Activated T-cell treated with anti-CD3 and anti-CD28 coated beads for 1 hour (primary cell): ENCODE measurements around the gene SLC7A4.

Experiments used
- DNase-seq: peaks from one replicate; pipeline ENCODE4 v3.0.0-alpha.2; 2020; ENCODE audit warnings: low read depth

The SLC7A4 gene

DNA sequence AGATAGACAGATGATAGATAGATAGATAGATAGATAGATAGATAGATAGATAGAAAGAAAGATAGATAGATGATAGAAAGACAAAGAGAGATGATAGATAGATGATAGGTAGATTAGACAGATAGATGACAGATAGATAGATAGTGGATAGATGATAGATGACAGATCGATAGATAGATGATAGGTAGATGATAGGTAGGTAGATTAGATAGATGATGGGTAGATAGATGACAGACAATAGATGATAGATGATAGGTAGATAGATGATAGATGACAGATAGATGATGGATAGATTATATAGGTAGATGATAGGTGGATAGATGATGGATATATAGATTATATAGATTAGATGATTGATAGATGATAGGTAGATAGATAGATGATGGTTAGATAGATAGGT lies 46.0 kb downstream of the SLC7A4 start:
- no peak for DNase-seq

DNA sequence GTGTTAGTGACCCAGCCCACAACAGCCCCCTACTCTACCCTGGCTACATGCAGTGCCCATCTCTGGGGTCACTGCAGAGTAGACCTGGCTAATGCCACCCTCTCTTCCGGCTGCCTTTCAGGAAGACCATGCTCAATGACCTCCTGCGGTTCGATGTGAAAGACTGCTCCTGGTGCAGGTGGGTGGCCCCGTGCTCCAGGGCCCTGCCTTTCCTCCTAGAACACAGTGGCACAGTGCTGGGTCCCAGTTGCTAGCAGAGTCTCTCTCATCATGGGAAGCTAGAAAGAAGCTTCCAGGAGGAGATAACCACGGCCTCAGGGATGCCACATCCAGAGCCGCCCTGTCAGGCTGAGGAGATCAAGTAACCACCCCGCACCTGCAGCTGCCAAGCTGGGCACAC lies 46.6 kb downstream of the SLC7A4 start:
- no peak for DNase-seq

DNA sequence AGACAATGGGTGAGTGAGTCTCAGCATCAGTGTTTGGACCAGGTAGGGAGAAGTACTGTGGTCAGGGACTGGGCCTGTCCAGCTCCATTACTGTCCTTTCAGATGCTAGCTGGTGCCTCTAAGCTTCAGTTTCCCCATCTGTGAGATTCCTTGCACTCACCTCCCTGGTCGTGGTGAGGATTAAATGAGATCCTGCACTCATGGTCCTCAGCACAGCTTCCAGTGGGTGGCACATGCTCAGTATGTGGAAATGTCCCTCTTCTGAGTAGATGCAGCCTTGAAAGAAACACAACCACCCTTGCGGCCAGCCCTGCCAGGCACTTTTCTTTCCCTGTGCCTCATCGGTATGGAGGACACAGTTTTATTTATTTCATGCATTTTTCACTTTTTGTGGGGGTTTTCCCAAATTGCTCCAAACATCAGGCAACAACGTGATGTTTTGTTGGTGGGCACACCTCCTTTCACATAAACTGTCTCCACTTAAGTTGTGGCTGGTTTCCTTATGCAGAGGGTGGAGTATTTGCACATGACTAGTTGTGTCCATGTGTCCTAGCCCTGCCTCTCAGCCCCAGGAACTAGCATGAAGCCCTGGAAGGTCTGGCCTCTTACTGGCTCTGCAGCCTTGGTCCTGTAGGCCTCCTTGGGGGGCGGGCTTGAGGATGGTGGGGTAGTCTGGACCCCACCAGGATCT lies 49.1 kb downstream of the SLC7A4 start:
- no peak for DNase-seq

DNA sequence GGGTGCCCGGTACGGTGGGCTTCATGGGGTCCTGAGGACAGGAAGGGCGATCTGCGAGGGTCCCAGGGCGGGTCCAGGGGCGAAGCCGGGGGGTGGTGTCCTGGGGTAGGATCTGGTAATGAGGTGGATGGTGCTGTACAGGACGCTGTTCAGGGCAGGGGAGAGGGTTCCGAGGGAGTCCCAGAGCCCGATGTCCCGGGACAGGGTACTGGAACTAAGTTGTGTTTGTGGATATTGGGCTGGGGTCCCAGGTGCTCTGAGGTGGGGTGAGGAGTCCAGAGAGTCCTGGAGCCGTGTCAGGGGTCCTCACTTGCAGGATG lies 49.8 kb downstream of the SLC7A4 start:
- no peak for DNase-seq

DNA sequence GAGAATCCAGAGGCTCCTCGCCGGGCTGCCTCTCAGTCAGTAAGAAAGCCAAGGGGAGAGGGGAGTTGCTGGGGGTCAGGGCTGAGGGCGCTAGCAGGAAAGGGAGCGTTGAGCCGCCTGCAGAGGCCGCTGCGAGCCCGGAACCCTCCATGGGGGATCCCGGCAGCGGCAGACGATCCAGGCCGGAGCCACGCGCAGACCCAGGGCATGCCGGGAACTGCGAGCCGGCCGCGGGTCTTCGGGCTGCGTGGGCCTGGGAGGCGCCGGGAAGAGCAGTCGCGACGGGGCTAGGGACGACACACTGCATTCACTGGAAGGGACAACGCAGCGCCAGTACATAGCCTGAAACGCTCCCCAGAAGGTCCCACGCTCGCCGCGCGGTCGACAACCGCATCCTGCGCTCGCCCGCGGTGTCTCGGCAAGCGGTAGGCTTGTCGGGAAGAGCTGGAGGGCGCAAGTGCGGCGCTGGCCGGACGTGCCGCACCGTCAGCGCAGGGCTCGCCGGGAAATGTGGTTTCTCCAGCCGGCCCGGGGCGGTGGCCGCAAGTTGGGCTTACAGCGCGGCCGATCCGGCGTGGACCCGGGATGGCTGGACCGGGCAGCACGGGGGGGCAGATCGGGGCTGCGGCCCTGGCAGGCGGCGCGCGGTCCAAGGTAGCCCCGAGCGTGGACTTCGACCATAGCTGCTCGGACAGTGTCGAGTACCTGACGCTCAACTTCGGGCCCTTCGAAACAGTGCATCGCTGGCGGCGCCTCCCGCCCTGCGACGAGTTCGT lies 50.4 kb downstream of the SLC7A4 start, which contains the start of gene LZTR1:
LZTR1 (plus strand) TSS at position 511 of the 776 bp plus-strand sequence; CDS start at position 586, 75 bp downstream.
- peak; percentile 53 for DNase-seq

DNA sequence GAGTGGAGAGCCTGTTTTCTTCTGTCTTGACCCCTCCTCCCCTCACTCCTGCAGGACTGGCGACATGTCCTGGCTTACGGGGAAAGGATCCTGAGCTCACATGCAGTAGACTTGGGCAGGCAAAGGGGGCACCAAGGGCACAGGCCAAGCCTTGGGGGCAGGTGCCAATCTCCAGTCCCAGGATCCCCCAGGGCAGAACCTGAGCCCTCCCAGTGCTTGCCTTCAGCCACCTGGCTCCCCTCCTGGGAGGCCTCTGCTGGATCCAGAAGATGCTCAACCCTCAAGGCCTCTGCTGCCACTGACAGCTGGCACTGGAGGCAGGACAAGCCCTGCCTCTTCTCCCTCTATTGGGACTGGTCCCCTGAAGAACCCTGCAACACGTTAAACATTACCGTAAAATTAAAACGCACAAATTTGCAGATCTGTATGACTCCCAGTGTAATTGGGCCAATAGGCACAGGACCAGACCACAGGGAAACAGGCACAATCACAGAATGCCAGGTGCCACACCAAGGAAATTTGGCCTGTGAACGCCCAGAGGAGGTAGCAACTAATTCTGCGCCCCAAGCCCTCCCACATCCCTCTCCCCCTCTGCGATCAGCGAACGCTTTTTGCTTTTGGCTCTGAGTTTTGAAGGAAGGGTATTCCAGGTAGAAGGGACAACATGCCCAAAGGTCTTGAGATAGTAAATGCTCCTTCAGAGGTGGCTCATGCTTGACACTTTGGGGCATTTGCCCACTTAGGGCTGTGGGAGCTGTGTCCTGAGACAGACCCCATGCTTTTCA lies 51.2 kb downstream of the SLC7A4 start:
- DNase-seq, result no peak

DNA sequence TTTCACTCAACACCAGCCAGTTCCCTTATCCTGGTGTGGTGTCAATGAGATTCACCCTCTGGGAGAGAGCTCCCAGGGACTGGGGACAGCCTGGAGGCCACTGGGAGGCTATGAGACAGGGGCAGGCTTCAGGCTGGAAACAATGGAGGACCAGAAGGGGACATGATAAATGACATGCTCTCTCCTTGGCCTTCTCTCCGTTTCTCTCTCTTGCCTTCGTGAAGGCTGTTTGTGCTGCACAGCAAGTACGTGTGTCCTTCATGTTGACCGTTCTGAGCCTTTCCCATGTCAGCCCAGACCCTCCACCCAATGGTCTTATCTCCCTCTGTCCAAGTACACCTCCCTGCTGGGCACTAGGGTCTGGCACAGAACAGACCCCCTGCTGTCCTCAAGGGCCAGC lies 51.8 kb downstream of the SLC7A4 start:
- DNase-seq, result no peak

DNA sequence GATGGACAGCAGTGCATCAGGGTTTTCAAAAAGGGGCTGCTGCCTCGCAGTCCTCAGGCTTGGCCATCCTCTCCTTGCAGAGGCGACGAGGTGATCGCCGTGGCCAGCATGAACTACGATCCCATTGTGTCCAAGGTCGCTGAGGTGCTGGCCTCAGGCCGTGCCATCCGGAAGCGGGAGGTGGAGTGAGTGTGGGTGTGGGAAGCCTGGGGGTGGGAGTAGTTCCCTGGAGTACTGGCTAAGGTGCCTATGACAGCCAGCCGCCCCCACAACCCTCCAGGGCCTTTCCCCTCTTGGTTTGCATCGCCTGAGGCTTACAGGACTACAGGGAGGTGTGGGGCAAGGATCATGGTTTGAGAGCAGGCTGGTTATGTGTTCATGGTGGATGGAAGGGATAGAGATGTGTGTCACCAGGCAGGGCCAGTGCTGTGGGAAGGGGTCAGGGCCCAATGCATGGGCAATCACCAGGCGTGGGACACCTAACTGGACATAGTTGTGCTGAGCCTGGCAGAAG lies 52.4 kb downstream of the SLC7A4 start:
- no peak for DNase-seq

DNA sequence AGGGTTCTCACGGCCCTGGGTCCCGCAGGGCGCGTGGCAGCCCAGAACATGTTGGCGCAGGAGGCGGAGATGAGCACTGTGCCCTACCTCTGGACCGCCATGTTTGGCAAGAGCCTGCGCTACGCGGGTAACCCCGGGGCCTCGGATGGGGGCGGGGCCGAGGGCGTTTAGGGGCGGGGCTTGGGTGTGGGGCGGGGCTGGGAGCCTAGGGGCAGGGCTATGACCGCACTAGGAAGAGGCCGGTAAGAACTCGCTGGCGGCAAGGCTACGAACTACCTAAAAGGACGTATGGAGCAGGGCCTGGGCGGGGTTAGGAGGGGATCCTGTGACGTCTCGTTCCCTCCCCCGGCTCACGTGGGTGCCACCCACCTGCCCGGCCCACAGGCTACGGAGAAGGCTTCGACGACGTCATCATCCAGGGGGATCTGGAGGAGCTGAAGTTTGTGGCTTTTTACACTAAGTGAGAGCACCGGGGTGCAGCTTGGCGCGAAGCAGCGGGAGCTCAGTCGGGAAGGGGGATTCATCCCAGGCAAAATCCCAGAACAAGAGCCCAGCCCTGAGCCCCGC lies 53.0 kb downstream of the SLC7A4 start:
- DNase-seq, result peak; percentile 28
